Measurements from ENCODE around the gene BLVRA. TPM values are rescaled to one million over a fixed set of nuclear protein-coding genes. Genes with fewer than 3 reads are reported as not detected.

The BLVRA gene, protein sequence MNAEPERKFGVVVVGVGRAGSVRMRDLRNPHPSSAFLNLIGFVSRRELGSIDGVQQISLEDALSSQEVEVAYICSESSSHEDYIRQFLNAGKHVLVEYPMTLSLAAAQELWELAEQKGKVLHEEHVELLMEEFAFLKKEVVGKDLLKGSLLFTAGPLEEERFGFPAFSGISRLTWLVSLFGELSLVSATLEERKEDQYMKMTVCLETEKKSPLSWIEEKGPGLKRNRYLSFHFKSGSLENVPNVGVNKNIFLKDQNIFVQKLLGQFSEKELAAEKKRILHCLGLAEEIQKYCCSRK
- total RNA-seq = 31.9 and 40.5 TPM in 2 replicates

GRCh38 chr7:43758029-43758821 lies at the start of gene BLVRA:
Gene BLVRA (plus strand): TSS chr7:43758680. CDS start chr7:43771159, 12,479 bp downstream.

GRCh38 chr7:43729214-43729923 lies 29.1 kb upstream of the BLVRA start, which contains the start of gene COA1:
Gene COA1 (minus strand): TSS chr7:43729523. CDS start chr7:43648614, 80,909 bp downstream.

Other genes with a start within 250 kb of the BLVRA start
- 87.4 and 94.4 TPM in 2 replicates for gene STK17A, start 175.6 kb upstream of the BLVRA start, total RNA-seq
- gene COA1, start 29.2 kb upstream of the BLVRA start, total RNA-seq = 36.6 and 50.0 TPM in 2 replicates
- gene MRPS24, start 110.8 kb downstream of the BLVRA start, total RNA-seq = 70.8 and 75.0 TPM in 2 replicates
- gene URGCP, start 147.9 kb downstream of the BLVRA start, total RNA-seq = 27.6 and 31.6 TPM in 2 replicates
- 5.4 and 17.8 TPM in 2 replicates for gene UBE2D4, start 167.8 kb downstream of the BLVRA start, total RNA-seq
- not detected in 2 replicates for gene SPDYE1, start 239.2 kb downstream of the BLVRA start, total RNA-seq